Sigmoid colon (tissue), 4 donors: ENCODE measurements around the gene HMG20A.

ENCODE experiments used
- CTCF ChIP-seq, 4 experiments: fragments of 450-650 bp in 3 of 4; fragments of 200-600 bp in 1 of 4; IDR thresholded peaks; one replicate each; pipeline ENCODE4 v1.5.1; 2016 to 2019; ENCODE audit warnings: antibody characterized with exemption in 4 of 4, mild to moderate bottlenecking in 3 of 4, moderate library complexity in 2 of 4
- EP300 ChIP-seq, 4 donors: sonication (generic); formaldehyde crosslinking; IDR thresholded peaks; one replicate each; pipeline ENCODE4 v1.6.1; 2017; ENCODE audit warnings: antibody characterized with exemption in 4 of 4
- POLR2A ChIP-seq, 2 donors: fragments of 450-650 bp; IDR thresholded peaks; one replicate each; pipeline ENCODE4 v1.6.1; 2016; ENCODE audit warnings: antibody characterized with exemption in 2 of 2, mild to moderate bottlenecking in 2 of 2, moderate library complexity in 2 of 2
- POLR2AphosphoS5 ChIP-seq, 4 donors: sonication (generic); formaldehyde crosslinking; IDR thresholded peaks; one replicate each; pipeline ENCODE4 v1.6.1; 2017; ENCODE audit warnings: antibody characterized with exemption in 4 of 4

DNA sequence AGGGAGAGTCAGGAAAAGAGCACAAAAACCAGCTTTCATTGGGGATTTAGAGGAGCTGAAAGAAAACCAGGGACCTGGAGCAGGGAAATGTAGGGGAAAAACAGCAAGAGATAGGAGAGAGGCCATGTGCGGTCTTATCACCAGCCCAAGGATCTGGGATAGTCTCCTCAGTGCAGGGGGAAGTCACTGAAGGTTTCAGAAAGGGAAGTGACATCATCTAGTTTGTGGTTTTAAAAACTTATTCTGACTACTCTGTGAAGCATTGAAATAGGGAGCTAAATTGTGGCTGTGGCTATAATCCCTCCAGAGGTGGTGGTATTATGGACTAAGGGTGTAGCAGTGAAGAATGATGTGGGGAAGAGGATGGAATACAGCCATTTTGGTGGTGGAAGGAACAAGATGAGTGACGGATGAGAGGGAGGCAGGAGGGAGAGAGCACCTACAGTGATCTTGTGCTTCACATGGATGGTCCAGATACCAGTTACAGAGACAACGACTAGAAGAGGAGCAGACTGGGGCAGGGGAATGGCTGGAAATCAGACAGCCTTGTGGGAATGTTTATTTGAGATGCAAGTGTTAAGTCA is 72.7 kb downstream of the HMG20A start:
- TF ChIP-seq CTCF (IDR thresholded peaks at IDR 0.05) (no peak), POLR2A (IDR thresholded peaks at IDR 0.05) (no peak), POLR2AphosphoS5 (IDR thresholded peaks at IDR 0.05) (no peak), EP300 (IDR thresholded peaks at IDR 0.05) (no peak)
